Upper lobe of left lung (tissue), 6 donors: ENCODE results near the gene RAB3GAP1. TPM values are rescaled to one million over a fixed set of nuclear protein-coding genes. Genes with fewer than 3 reads are reported as not detected.

Source experiments
- ATAC-seq, 2 donors: fragments of 200-7000 bp; cut with Tn5 transposase; one replicate each; pipeline ENCODE4 v1.9.1; 2022; ENCODE audit warnings: mild to moderate bottlenecking in 2 of 2, moderate library complexity in 2 of 2; ENCODE audit not compliant: low FRiP score in 2 of 2
- DNase-seq, 2 donors: peaks; one replicate each; pipeline ENCODE4 v3.0.0-alpha.2; 2019 to 2020
- H3K27ac ChIP-seq, 4 donors: fragments of 200-600 bp; sonication (generic); one replicate each; pipeline ENCODE4 v1.5.1; 2016 to 2019
- H3K27me3 ChIP-seq, 4 donors: fragments of 200-600 bp; sonication (generic); one replicate each; pipeline ENCODE4 v1.5.1; 2017 to 2019
- H3K36me3 ChIP-seq, 4 donors: fragments of 200-600 bp; sonication (generic); one replicate each; pipeline ENCODE4 v1.5.1; 2016 to 2019
- H3K4me1 ChIP-seq, 4 donors: fragments of 200-600 bp; sonication (generic); one replicate each; pipeline ENCODE4 v1.5.1; 2018 to 2019
- H3K4me3 ChIP-seq, 4 donors: fragments of 200-600 bp; sonication (generic); one replicate each; pipeline ENCODE4 v1.5.1; 2017 to 2019; ENCODE audit warnings: mild to moderate bottlenecking in 2 of 4, moderate library complexity in 1 of 4
- H3K9me3 ChIP-seq, 4 donors: fragments of 200-600 bp; sonication (generic); one replicate each; pipeline ENCODE4 v1.5.1; 2018 to 2019
- EP300 ChIP-seq, 4 donors: sonication (generic); formaldehyde crosslinking; IDR thresholded peaks; one replicate each; pipeline ENCODE4 v1.5.1; 2017; ENCODE audit warnings: antibody characterized with exemption in 4 of 4, control low read depth in 2 of 4
- POLR2A ChIP-seq, 4 donors: fragments of 450-650 bp; IDR thresholded peaks; one replicate each; pipeline ENCODE4 v1.5.1; 2016 to 2017; ENCODE audit warnings: antibody characterized with exemption in 4 of 4, mild to moderate bottlenecking in 2 of 4
- POLR2AphosphoS5 ChIP-seq, 2 donors: sonication (generic); formaldehyde crosslinking; IDR thresholded peaks; one replicate each; pipeline ENCODE4 v1.5.1; 2017; ENCODE audit warnings: antibody characterized with exemption in 2 of 2
- WGBS, 2 donors: methylation state at CpG; one replicate each; pipeline ENCODE4 v1.1.5; 2017 to 2018; 5-methylcytosine and 5-hydroxymethylcytosine counted together
- total RNA-seq, 6 donors: library from RNA; depleted of rRNA in 4 of 6; stranded (reverse); fragments of >200 nt in 4 of 6; gene quantifications; one replicate each; pipeline versions ENCODE4 v1.1.0 to v1.2.1, GENCODE V29; 2016 to 2021
- TF ChIP-seq, protein P1 (sequence below), 6 experiments: fragments of 450-650 bp in 4 of 6; fragments of 200-600 bp in 2 of 6; sonication (generic) in 2 of 6; IDR thresholded peaks; one replicate each; pipeline ENCODE4 v1.5.1; 2016 to 2019; ENCODE audit warnings: antibody characterized with exemption in 6 of 6
- donor health status: DM: no; HTN: no; CAD: no; lungs with moderate emphysema.
- donor health status: DM: no; HTN: yes; CAD: no; lungs with severe emphysema.

The RAB3GAP1 gene
- total RNA-seq = 10 to 100 TPM; 30.9 to 51.0 (median 36.0) TPM

DNA sequence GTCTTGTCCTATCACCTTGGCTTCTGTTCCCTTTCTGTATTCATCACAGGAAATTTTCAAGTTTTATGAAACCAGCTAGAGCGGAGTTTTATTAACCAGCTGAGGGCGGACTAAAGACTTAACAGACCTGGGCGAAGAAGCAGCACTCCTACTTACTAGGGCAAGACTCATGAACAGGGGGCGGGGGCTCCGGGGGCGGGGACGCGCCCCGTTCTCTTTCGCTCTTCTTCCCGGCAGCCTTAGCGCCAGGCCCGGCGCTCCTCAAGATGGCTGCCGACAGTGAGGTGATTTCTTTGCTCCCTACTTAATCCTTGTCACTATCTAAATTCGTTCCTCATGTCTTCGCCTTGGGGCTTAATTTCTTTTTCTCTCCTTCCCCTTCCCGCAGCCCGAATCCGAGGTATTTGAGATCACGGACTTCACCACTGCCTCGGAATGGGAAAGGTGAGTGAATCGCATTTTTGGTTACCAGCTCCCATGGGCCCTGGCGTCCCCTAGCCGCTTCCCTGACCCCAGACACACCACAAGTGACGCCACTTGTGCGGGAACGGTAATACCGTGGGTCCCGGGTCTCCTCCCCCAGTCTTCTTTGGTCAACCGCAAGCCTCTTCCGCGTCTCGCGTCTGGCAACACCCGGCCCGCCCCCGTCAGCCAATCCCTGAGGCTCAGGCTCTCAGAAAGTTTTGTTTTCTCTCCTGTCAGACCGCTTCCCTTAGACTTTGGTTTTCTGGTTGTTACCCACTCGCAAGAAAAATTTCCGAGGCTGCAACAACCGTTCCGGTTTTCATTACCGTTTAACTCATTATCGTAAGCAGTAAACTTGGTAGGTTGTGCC is at the start of gene RAB3GAP1:
TSS of gene RAB3GAP1 (plus strand) at position 251 of the 835 bp plus-strand sequence. CDS start at position 267, 16 bp downstream.
- DNase-seq = peak; percentile 87 to 90
- 1% methylated on average over 44 to 45 of the region's 45 CpGs for WGBS, 2 donors
- H3K4me1 ChIP-seq = peaks cover 13 to 37% (median 27%) of the 10 kb centered on the region in 4 donors
- no peaks in the 10 kb centered on the region for H3K27me3 ChIP-seq
- peak; percentile 93 to 97 for ATAC-seq
- peak within 1 kb of the TSS; percentile 93 to 96 (median 95) for H3K27ac ChIP-seq
- H3K9me3 ChIP-seq = no peaks in the 10 kb centered on the region
- H3K36me3 ChIP-seq = no peaks in the 10 kb centered on the region
- peak in 1 of 4 donors; percentile 25 for TF ChIP-seq EP300 (IDR thresholded peaks at IDR 0.05)
- TF ChIP-seq POLR2A (IDR thresholded peaks at IDR 0.05) = peak in 2 of 4 donors; percentile 69 to 72
- peak; percentile 75 to 86 for TF ChIP-seq POLR2AphosphoS5 (IDR thresholded peaks at IDR 0.05)
- TF ChIP-seq, protein P1, sequence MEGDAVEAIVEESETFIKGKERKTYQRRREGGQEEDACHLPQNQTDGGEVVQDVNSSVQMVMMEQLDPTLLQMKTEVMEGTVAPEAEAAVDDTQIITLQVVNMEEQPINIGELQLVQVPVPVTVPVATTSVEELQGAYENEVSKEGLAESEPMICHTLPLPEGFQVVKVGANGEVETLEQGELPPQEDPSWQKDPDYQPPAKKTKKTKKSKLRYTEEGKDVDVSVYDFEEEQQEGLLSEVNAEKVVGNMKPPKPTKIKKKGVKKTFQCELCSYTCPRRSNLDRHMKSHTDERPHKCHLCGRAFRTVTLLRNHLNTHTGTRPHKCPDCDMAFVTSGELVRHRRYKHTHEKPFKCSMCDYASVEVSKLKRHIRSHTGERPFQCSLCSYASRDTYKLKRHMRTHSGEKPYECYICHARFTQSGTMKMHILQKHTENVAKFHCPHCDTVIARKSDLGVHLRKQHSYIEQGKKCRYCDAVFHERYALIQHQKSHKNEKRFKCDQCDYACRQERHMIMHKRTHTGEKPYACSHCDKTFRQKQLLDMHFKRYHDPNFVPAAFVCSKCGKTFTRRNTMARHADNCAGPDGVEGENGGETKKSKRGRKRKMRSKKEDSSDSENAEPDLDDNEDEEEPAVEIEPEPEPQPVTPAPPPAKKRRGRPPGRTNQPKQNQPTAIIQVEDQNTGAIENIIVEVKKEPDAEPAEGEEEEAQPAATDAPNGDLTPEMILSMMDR (IDR thresholded peaks at IDR 0.05) = no peak
- H3K4me3 ChIP-seq = peak within 1 kb of the TSS; percentile 18 to 81 (median 74)

GRCh38 chr2:135002836-135003235 is 49.3 kb upstream of the RAB3GAP1 start:
- TF ChIP-seq POLR2A (IDR thresholded peaks at IDR 0.05) = no peak
- TF ChIP-seq, protein P1 (IDR thresholded peaks at IDR 0.05) = no peak
- TF ChIP-seq EP300 (IDR thresholded peaks at IDR 0.05) = no peak
- TF ChIP-seq POLR2AphosphoS5 (IDR thresholded peaks at IDR 0.05) = no peak
- ATAC-seq (no peak), DNase-seq (no peak)
- Histone ChIP-seq H3K4me3 (no peak overlapping the region), H3K27ac (no peak overlapping the region), H3K27me3 (no peaks in the 10 kb centered on the region), H3K4me1 (peaks cover 0 to 9% (median 7%) of the 10 kb centered on the region in 4 donors), H3K36me3 (no peaks in the 10 kb centered on the region), H3K9me3 (no peaks in the 10 kb centered on the region)
- 82 to 86% methylated on average over 4 of the region's 4 CpGs for WGBS, 2 donors

GRCh38 chr2:135004005-135004746 is 47.9 kb upstream of the RAB3GAP1 start:
- Histone ChIP-seq H3K4me3 (no peak overlapping the region), H3K27ac (no peak overlapping the region), H3K9me3 (no peaks in the 10 kb centered on the region), H3K4me1 (peaks cover 0 to 9% (median 7%) of the 10 kb centered on the region in 4 donors), H3K36me3 (no peaks in the 10 kb centered on the region), H3K27me3 (no peaks in the 10 kb centered on the region)
- ATAC-seq (peak; percentile 89 to 96), DNase-seq (peak; percentile 63 to 90)
- WGBS, 2 donors = 6 to 9% methylated on average over 16 to 17 of the region's 17 CpGs
- TF ChIP-seq, protein P1 (IDR thresholded peaks at IDR 0.05) = peak; percentile 60 to 83 (median 78)
- no peak for TF ChIP-seq POLR2A (IDR thresholded peaks at IDR 0.05)

- Histone ChIP-seq H3K27ac (no peak overlapping the region), H3K4me1 (peaks cover 0 to 9% (median 7%) of the 10 kb centered on the region in 4 donors), H3K4me3 (no peak overlapping the region), H3K36me3 (no peaks in the 10 kb centered on the region), H3K27me3 (no peaks in the 10 kb centered on the region), H3K9me3 (no peaks in the 10 kb centered on the region)
- WGBS, 2 donors = 69 to 71% methylated on average over 3 of the region's 3 CpGs
- TF ChIP-seq EP300 (IDR thresholded peaks at IDR 0.05) (no peak), POLR2A (IDR thresholded peaks at IDR 0.05) (no peak), POLR2AphosphoS5 (IDR thresholded peaks at IDR 0.05) (no peak)
- TF ChIP-seq, protein P1 (IDR thresholded peaks at IDR 0.05) = no peak
- DNase-seq (no peak), ATAC-seq (no peak)
These were observed 46.3 kb upstream of the RAB3GAP1 start for GRCh38 chr2:135005753-135006152.
